GM12878 (cell line): ENCODE data around the gene ZNF613. TPM values are rescaled to one million over a fixed set of nuclear protein-coding genes. Genes with fewer than 3 reads are reported as not detected.
"Not testable (repeated sequence)": the region's sequence is repeated elsewhere in the genome, so short reads cannot be mapped to it uniquely, and the experiment has no call there.

Experiments
- ATAC-seq: fragments of 200-7000 bp; cut with Tn5 transposase; 3 replicates; pipeline ENCODE4 v1.9.1; 2020; ENCODE audit warnings: mild to moderate bottlenecking, moderate library complexity
- BruUV-seq: library from RNA; stranded (reverse); fragments of 400-500 nt; replicated peaks from 2 replicates; lab custom pipeline; 2021; lab: Mats Ljungman, UMichigan
- CTCF ChIA-PET: fragments of 300-600 bp; sonication (Branson Sonifier 250); formaldehyde crosslinking; extraction: SDS; loops from one replicate; lab custom pipeline; 2021; ENCODE audit warnings: inconsistent platforms; lab: Yijun Ruan, JAX
- POLR2A ChIA-PET: fragments of 350-600 bp; formaldehyde crosslinking; extraction: SDS; loops from one replicate; lab custom pipeline; 2021; ENCODE audit warnings: inconsistent platforms; lab: Charles Lee
- RAD21 ChIA-PET: fragments of 300-600 bp; sonication (Branson Sonifier 250); formaldehyde crosslinking; loops from one replicate; lab custom pipeline; 2023; ENCODE audit warnings: antibody characterized with exemption; ENCODE audit not compliant: unreplicated experiment; lab: Charles Lee
- SMC1A ChIA-PET: fragments of 300-600 bp; sonication (Branson Sonifier 250); formaldehyde crosslinking; loops from one replicate; lab custom pipeline; 2023; ENCODE audit not compliant: unreplicated experiment, uncharacterized antibody; lab: Charles Lee
- DNase-seq: peaks from one replicate; pipeline ENCODE4 v3.0.0-alpha.2; 2011; ENCODE audit warnings: low read depth, low spot score
- FAIRE-seq: peaks from 3 replicates; lab custom pipeline; 2011; peaks lifted over from hg19 to GRCh38; lab: Jason Lieb, UNC
- H2AFZ ChIP-seq: 2 replicates; pipeline ENCODE4 v1.6.0; 2011; ENCODE audit warnings: low read depth, low read length, control low read depth; ENCODE audit not compliant: control insufficient read depth
- H3K27ac ChIP-seq: 2 replicates; pipeline ENCODE4 v1.5.1; 2011; ENCODE audit warnings: control low read depth; ENCODE audit not compliant: control insufficient read depth, insufficient read depth
- H3K27me3 ChIP-seq, 2 experiments: replicated peaks in 1 of 2; 2 replicates each; pipeline versions ENCODE4 v1.6.0 to v1.6.1; 2011; ENCODE audit warnings: low read length in 1 of 2; ENCODE audit not compliant: control insufficient read depth in 2 of 2, insufficient read depth in 2 of 2
- H3K36me3 ChIP-seq, 2 experiments: 2 replicates each; pipeline ENCODE4 v1.5.1; 2011; ENCODE audit warnings: low read length in 1 of 2; ENCODE audit not compliant: control insufficient read depth in 2 of 2, insufficient read depth in 2 of 2
- H3K4me1 ChIP-seq: 2 replicates; pipeline ENCODE4 v1.6.1; 2011; ENCODE audit warnings: mild to moderate bottlenecking, low read length, moderate library complexity, mixed read lengths; ENCODE audit not compliant: control insufficient read depth, insufficient read depth
- H3K4me2 ChIP-seq: 2 replicates; pipeline ENCODE4 v1.6.0; 2011; ENCODE audit warnings: control low read depth; ENCODE audit not compliant: control insufficient read depth, insufficient read depth
- H3K4me3 ChIP-seq: fragments of 200-600 bp; sonication (generic); 2 replicates; pipeline ENCODE4 v1.5.1; 2016
- H3K79me2 ChIP-seq: 2 replicates; pipeline ENCODE4 v1.6.0; 2011; ENCODE audit warnings: low read length; ENCODE audit not compliant: control insufficient read depth, insufficient read depth
- H3K9ac ChIP-seq: 2 replicates; pipeline ENCODE4 v1.8.0; 2011; ENCODE audit warnings: low read length, control low read depth, mixed read lengths; ENCODE audit not compliant: control insufficient read depth, insufficient read depth
- H3K9me3 ChIP-seq: replicated peaks from 3 replicates; pipeline ENCODE4 v1.5.1; 2011; ENCODE audit warnings: mild to moderate bottlenecking, low read length; ENCODE audit not compliant: control insufficient read depth, insufficient read depth
- H4K20me1 ChIP-seq: 2 replicates; pipeline ENCODE4 v1.6.0; 2011; ENCODE audit not compliant: control insufficient read depth, insufficient read depth
- WGBS: methylation state at CpG from one replicate; pipeline ENCODE4 v1.1.6; 2016; ENCODE audit warnings: low lambda C conversion rate; ENCODE audit not compliant: insufficient replicate concordance, insufficient coverage; ENCODE audit errors: missing lambda C conversion rate; 5-methylcytosine and 5-hydroxymethylcytosine counted together
- in situ Hi-C: fragments of 300-500 bp; cut with MboI; formaldehyde crosslinking; loops from 9 replicates; pipeline ENCODE4 v1.14.3; 2018; ENCODE audit warnings: mixed read lengths
- intact Hi-C: fragments of 100-400 bp; cut with micrococcal nuclease; formaldehyde crosslinking; loops from one replicate; pipeline ENCODE4 v1.14.2; 2022; ENCODE audit not compliant: unreplicated experiment
- polyA plus RNA-seq, 11 experiments: library from polyadenylated mRNA; depleted of rRNA in 4 of 11; unstranded in 6 of 11; stranded (reverse) in 5 of 11; fragments of >200 nt; fragmentation: Nextera tagmentation in 4 of 11; fragmentation: Illumina TruSeq in 1 of 11; extraction: Ambion mirVana in 4 of 11; extraction: Trizol in 1 of 11; gene quantifications; 1 replicate in 1 of 11; 2 replicates in 10 of 11; pipeline versions ENCODE4 v1.2.1 to v1.2.3, GENCODE V29; 2011 to 2016; ENCODE audit warnings: inconsistent platforms in 2 of 11, missing spikeins in 2 of 11, low read depth in 1 of 11
- total RNA-seq, 4 experiments: library from RNA; depleted of rRNA in 3 of 4; stranded (reverse); fragments of >200 nt in 3 of 4; fragmentation: Illumina TruSeq in 1 of 4; extraction: Trizol in 1 of 4; gene quantifications; 2 replicates each; pipeline versions ENCODE4 v1.2.1 to v1.2.3, GENCODE V29; 2013 to 2021

The ZNF613 gene
- total and polyA plus RNA-seq, 10 of the 15 experiments (the other 5 are each of a cell fraction or from before 2014, with no cell fraction given), result 3.3 to 7.8 (median 5.0) TPM

GRCh38 chr19:51905639-51906038 is 21.6 kb upstream of the ZNF613 start:
- intact Hi-C loops, H3K4me3 ChIP-seq, ATAC-seq, BruUV-seq, H3K27me3 ChIP-seq, H3K4me1 ChIP-seq, in situ Hi-C loops, RAD21 ChIA-PET, H3K4me2 ChIP-seq, DNase-seq, H3K27ac ChIP-seq, POLR2A ChIA-PET, H4K20me1 ChIP-seq, FAIRE-seq, H3K79me2 ChIP-seq, H3K9ac ChIP-seq, H3K36me3 ChIP-seq, CTCF ChIA-PET, H2AFZ ChIP-seq, SMC1A ChIA-PET: not testable (repeated sequence)
- 86% methylated on average over 3 of the region's 3 CpGs for WGBS
- H3K9me3 ChIP-seq, result peaks cover 28% of the 10 kb centered on the region

GRCh38 chr19:51906108-51906507 is 21.2 kb upstream of the ZNF613 start:
- DNase-seq, ATAC-seq, H3K27ac ChIP-seq, POLR2A ChIA-PET, intact Hi-C loops, H3K9ac ChIP-seq, H3K4me2 ChIP-seq, in situ Hi-C loops, H3K79me2 ChIP-seq, RAD21 ChIA-PET, CTCF ChIA-PET, H3K36me3 ChIP-seq, H2AFZ ChIP-seq, BruUV-seq, SMC1A ChIA-PET, H3K4me1 ChIP-seq, H3K27me3 ChIP-seq, H4K20me1 ChIP-seq, H3K4me3 ChIP-seq, FAIRE-seq: not testable (repeated sequence)
- whole genome bisulfite sequencing, result 68% methylated on average over 9 of the region's 9 CpGs
- H3K9me3 ChIP-seq, result peaks cover 24% of the 10 kb centered on the region

GRCh38 chr19:51907981-51908380 is 19.3 kb upstream of the ZNF613 start:
- POLR2A ChIA-PET, H2AFZ ChIP-seq, H4K20me1 ChIP-seq, H3K27me3 ChIP-seq, BruUV-seq, FAIRE-seq, RAD21 ChIA-PET, H3K36me3 ChIP-seq, DNase-seq, H3K4me1 ChIP-seq, intact Hi-C loops, in situ Hi-C loops, H3K27ac ChIP-seq, SMC1A ChIA-PET, ATAC-seq, CTCF ChIA-PET, H3K9ac ChIP-seq, H3K4me2 ChIP-seq, H3K79me2 ChIP-seq, H3K4me3 ChIP-seq: not testable (repeated sequence)
- 65% methylated on average over 5 of the region's 5 CpGs for WGBS
- H3K9me3 ChIP-seq, result peaks cover 12% of the 10 kb centered on the region
